AG04449 (cell line): ENCODE data around the gene SLC4A4.

Experiments
- CTCF ChIA-PET: fragments of 350-600 bp; formaldehyde crosslinking; extraction: SDS; loops from one replicate; lab custom pipeline; 2021; ENCODE audit warnings: antibody characterized with exemption; lab: Yijun Ruan, JAX
- POLR2A ChIA-PET: fragments of 400-600, 350-600 bp; formaldehyde crosslinking; extraction: SDS; loops from one replicate; lab custom pipeline; 2020; ENCODE audit warnings: antibody characterized with exemption, inconsistent platforms; lab: Yijun Ruan, JAX
- DNase-seq: peaks from one replicate; pipeline ENCODE4 v3.0.0-alpha.2; 2010; ENCODE audit warnings: low read depth, low spot score
- H3K4me3 ChIP-seq: 2 replicates; pipeline ENCODE4 v1.5.1; 2011; ENCODE audit warnings: low read depth, mild to moderate bottlenecking, control low read depth, low read length
- CTCF ChIP-seq: IDR thresholded peaks from one replicate; pipeline ENCODE4 v1.5.1; 2011; ENCODE audit warnings: mild to moderate bottlenecking, moderate library complexity, low read length, control low read depth, inconsistent platforms; ENCODE audit not compliant: insufficient read depth; ENCODE audit errors: missing control alignments

SLC4A4 gene

GRCh38 chr4:71307729-71308128 is 31.1 kb upstream of the SLC4A4 start:
- DNase-seq: no peak
- TF ChIP-seq CTCF: no peak
- CTCF ChIA-PET: interaction anchor here (1.6 kb wide), 1 partner anchor 10 kb away, joined by 4 read pairs; no protein-coding TSS in a partner anchor
- H3K4me3 ChIP-seq: no peak overlapping the region
- POLR2A ChIA-PET: no interaction called here

- DNase-seq: no peak
- CTCF ChIA-PET: interaction anchor here (1.0 kb wide), 1 partner anchor 139 kb away, joined by 3 read pairs; no protein-coding TSS in a partner anchor
- no peak for TF ChIP-seq CTCF
- POLR2A ChIA-PET: no interaction called here
- H3K4me3 ChIP-seq: no peak overlapping the region
Observed at GRCh38 chr4:71322425-71322824, 16.4 kb upstream of the SLC4A4 start.

- DNase-seq: no peak
- no peak for TF ChIP-seq CTCF
- CTCF ChIA-PET: interaction anchor here (1.2 kb wide), 1 partner anchor 15 kb away, joined by 3 read pairs; no protein-coding TSS in a partner anchor
- no peak overlapping the region for H3K4me3 ChIP-seq
- POLR2A ChIA-PET: no interaction called here
Observed at GRCh38 chr4:71333368-71333767, 5.5 kb upstream of the SLC4A4 start.

- ChIA-PET POLR2A (no interaction called here), CTCF (interaction anchor here (0.7 to 1.2 kb wide), 2 partner anchors 15 to 28 kb away, joined by 3 read pairs; no protein-coding TSS in a partner anchor)
- no peak for TF ChIP-seq CTCF
- no peak for DNase-seq
- no peak overlapping the region for H3K4me3 ChIP-seq
Observed at GRCh38 chr4:71333960-71334359, 4.9 kb upstream of the SLC4A4 start.

GRCh38 chr4:71334465-71334882 is 4.3 kb upstream of the SLC4A4 start:
- POLR2A ChIA-PET: no interaction called here
- no peak for TF ChIP-seq CTCF
- no peak overlapping the region for H3K4me3 ChIP-seq
- no peak for DNase-seq
- CTCF ChIA-PET: interaction anchor here (0.7 to 1.2 kb wide), 2 partner anchors 16 to 28 kb away, joined by 3 read pairs; no protein-coding TSS in a partner anchor

GRCh38 chr4:71343670-71344466 is 5.0 kb downstream of the SLC4A4 start:
- CTCF ChIA-PET: no interaction called here
- POLR2A ChIA-PET: no interaction called here
- no peak overlapping the region for H3K4me3 ChIP-seq
- no peak for TF ChIP-seq CTCF
- no peak for DNase-seq
